ENCODE data around the gene CAMK2G. TPM values are rescaled to one million over a fixed set of nuclear protein-coding genes. Genes with fewer than 3 reads are reported as not detected.
A peak's percentile ranks its signal among the peaks of the same experiment; 100 is the strongest.

CAMK2G gene
- total RNA-seq, 2 donors from 2014 or later: 78.8 to 149 TPM

GRCh38 chr10:73886661-73887293 is 12.4 kb upstream of the CAMK2G start:
- DNase-seq (ENCODE audit: low spot score) (no peak), ATAC-seq (ENCODE audit: insufficient number of reproducible peaks, low FRiP score, low read depth) (no peak)
- Histone ChIP-seq H3K36me3 (no peaks in the 10 kb centered on the region), H3K9me3 (no peaks in the 10 kb centered on the region), H3K27ac (peak overlapping the region; percentile 82 to 90), H3K4me3 (peak overlapping the region; percentile 59), H3K4me1 (ENCODE audit: control insufficient read depth in 1 of 2, low read depth in 2 of 2) (peaks cover 26 to 39% of the 10 kb centered on the region in 2 donors), H3K27me3 (replicated peaks; ENCODE audit: insufficient read depth) (no peaks in the 10 kb centered on the region)
- TF ChIP-seq CTCF (IDR thresholded peaks at IDR 0.05): no peak

GRCh38 chr10:73886085-73886529 is 11.8 kb upstream of the CAMK2G start:
- Histone ChIP-seq H3K27ac (peak overlapping the region; percentile 82 to 90), H3K4me3 (no peak overlapping the region), H3K27me3 (replicated peaks; ENCODE audit: insufficient read depth) (no peaks in the 10 kb centered on the region), H3K9me3 (no peaks in the 10 kb centered on the region), H3K4me1 (ENCODE audit: control insufficient read depth in 1 of 2, low read depth in 2 of 2) (peaks cover 26 to 39% of the 10 kb centered on the region in 2 donors), H3K36me3 (no peaks in the 10 kb centered on the region)
- DNase-seq (ENCODE audit: low spot score) (no peak), ATAC-seq (ENCODE audit: insufficient number of reproducible peaks, low FRiP score, low read depth) (peak; percentile 65)
- peak; percentile 84 for TF ChIP-seq CTCF (IDR thresholded peaks at IDR 0.05)

GRCh38 chr10:73884017-73884416 is 9.7 kb upstream of the CAMK2G start:
- ATAC-seq (ENCODE audit: insufficient number of reproducible peaks, low FRiP score, low read depth) (no peak), DNase-seq (ENCODE audit: low spot score) (no peak)
- no peaks in the 10 kb centered on the region for H3K36me3 ChIP-seq
- no peaks in the 10 kb centered on the region for H3K27me3 ChIP-seq (replicated peaks; ENCODE audit: insufficient read depth)
- H3K4me3 ChIP-seq: no peak overlapping the region
- H3K9me3 ChIP-seq: no peaks in the 10 kb centered on the region
- no peak for TF ChIP-seq CTCF (IDR thresholded peaks at IDR 0.05)
- H3K4me1 ChIP-seq (ENCODE audit: control insufficient read depth in 1 of 2, low read depth in 2 of 2): peaks cover 26 to 32% of the 10 kb centered on the region in 2 donors
- H3K27ac ChIP-seq: no peak overlapping the region

GRCh38 chr10:73881221-73881919 is 7.0 kb upstream of the CAMK2G start:
- H3K4me3 ChIP-seq: no peak overlapping the region
- H3K9me3 ChIP-seq: no peaks in the 10 kb centered on the region
- peaks cover 3 to 26% of the 10 kb centered on the region in 2 donors for H3K4me1 ChIP-seq (ENCODE audit: control insufficient read depth in 1 of 2, low read depth in 2 of 2)
- DNase-seq (ENCODE audit: low spot score) (no peak), ATAC-seq (ENCODE audit: insufficient number of reproducible peaks, low FRiP score, low read depth) (no peak)
- H3K36me3 ChIP-seq: no peaks in the 10 kb centered on the region
- no peak overlapping the region for H3K27ac ChIP-seq
- H3K27me3 ChIP-seq (replicated peaks; ENCODE audit: insufficient read depth): no peaks in the 10 kb centered on the region
- TF ChIP-seq CTCF (IDR thresholded peaks at IDR 0.05): no peak

- DNase-seq (ENCODE audit: low spot score): peak; percentile 62
- no peaks in the 10 kb centered on the region for H3K36me3 ChIP-seq
- ATAC-seq (ENCODE audit: insufficient number of reproducible peaks, low FRiP score, low read depth): peak; percentile 73
Observed at GRCh38 chr10:73879296-73880173, 5.2 kb upstream of the CAMK2G start.

More at GRCh38 chr10:73879296-73880173, 5.2 kb upstream of the CAMK2G start:
- Histone ChIP-seq H3K4me1 (ENCODE audit: control insufficient read depth in 1 of 2, low read depth in 2 of 2) (peaks cover 3 to 41% of the 10 kb centered on the region in 2 donors), H3K27me3 (replicated peaks; ENCODE audit: insufficient read depth) (no peaks in the 10 kb centered on the region), H3K27ac (peak overlapping the region in 1 of 2 donors; percentile 19), H3K9me3 (no peaks in the 10 kb centered on the region), H3K4me3 (no peak overlapping the region)
- peak; percentile 95 for TF ChIP-seq CTCF (IDR thresholded peaks at IDR 0.05)
